ENCODE measurements around the gene DHTKD1.

The DHTKD1 gene, protein sequence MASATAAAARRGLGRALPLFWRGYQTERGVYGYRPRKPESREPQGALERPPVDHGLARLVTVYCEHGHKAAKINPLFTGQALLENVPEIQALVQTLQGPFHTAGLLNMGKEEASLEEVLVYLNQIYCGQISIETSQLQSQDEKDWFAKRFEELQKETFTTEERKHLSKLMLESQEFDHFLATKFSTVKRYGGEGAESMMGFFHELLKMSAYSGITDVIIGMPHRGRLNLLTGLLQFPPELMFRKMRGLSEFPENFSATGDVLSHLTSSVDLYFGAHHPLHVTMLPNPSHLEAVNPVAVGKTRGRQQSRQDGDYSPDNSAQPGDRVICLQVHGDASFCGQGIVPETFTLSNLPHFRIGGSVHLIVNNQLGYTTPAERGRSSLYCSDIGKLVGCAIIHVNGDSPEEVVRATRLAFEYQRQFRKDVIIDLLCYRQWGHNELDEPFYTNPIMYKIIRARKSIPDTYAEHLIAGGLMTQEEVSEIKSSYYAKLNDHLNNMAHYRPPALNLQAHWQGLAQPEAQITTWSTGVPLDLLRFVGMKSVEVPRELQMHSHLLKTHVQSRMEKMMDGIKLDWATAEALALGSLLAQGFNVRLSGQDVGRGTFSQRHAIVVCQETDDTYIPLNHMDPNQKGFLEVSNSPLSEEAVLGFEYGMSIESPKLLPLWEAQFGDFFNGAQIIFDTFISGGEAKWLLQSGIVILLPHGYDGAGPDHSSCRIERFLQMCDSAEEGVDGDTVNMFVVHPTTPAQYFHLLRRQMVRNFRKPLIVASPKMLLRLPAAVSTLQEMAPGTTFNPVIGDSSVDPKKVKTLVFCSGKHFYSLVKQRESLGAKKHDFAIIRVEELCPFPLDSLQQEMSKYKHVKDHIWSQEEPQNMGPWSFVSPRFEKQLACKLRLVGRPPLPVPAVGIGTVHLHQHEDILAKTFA

DNA sequence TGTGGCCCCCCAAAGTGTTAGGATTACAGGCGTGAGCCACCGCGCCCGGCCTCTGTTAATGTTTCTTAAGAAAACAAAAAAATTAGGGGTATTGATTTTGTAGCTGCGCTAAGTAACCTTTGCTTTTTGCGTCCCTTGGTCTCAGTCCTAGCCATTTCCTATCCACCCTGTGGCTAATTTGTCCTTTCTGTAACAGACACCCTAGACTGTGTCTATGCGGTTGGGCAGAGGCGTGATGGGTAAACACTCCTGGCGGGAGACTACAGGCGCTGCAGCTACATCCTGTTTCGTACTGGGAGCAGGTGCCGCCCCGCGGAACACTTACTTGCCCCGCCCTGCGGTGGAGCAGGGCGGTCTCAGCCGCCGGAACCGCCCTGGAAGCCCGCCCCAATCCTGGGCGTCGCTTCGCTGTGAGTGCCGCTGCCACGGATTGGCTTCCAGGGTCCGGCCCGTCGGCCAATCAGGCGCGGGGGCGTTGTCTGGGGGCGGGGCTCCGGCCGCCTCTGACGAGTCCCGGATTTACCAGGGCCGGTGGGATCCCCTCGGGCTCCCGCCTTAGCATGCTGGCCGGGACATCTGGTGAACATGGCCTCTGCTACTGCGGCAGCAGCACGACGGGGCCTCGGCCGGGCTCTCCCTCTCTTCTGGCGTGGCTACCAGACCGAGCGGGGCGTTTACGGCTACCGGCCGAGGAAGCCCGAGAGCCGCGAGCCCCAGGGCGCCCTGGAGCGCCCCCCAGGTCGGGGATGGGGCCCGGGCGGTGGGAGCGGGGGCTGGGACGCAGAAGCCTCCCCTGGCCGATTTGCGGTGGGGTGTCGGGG lies at the start of gene DHTKD1:
DHTKD1 (plus strand) TSS at position 506 of the 821 bp plus-strand sequence; CDS start at position 586, 80 bp downstream.
- peaks cover 7% of the 10 kb centered on the region for H3K27me3 Mint-ChIP-seq (ENCODE audit: low read depth, poor library complexity)
- H3K4me1 Mint-ChIP-seq, result peaks cover 13% of the 10 kb centered on the region
- TF ChIP-seq, protein P1, sequence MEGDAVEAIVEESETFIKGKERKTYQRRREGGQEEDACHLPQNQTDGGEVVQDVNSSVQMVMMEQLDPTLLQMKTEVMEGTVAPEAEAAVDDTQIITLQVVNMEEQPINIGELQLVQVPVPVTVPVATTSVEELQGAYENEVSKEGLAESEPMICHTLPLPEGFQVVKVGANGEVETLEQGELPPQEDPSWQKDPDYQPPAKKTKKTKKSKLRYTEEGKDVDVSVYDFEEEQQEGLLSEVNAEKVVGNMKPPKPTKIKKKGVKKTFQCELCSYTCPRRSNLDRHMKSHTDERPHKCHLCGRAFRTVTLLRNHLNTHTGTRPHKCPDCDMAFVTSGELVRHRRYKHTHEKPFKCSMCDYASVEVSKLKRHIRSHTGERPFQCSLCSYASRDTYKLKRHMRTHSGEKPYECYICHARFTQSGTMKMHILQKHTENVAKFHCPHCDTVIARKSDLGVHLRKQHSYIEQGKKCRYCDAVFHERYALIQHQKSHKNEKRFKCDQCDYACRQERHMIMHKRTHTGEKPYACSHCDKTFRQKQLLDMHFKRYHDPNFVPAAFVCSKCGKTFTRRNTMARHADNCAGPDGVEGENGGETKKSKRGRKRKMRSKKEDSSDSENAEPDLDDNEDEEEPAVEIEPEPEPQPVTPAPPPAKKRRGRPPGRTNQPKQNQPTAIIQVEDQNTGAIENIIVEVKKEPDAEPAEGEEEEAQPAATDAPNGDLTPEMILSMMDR (IDR thresholded peaks at IDR 0.05), result peak; percentile 25
- peaks cover 4% of the 10 kb centered on the region for H3K9me3 Mint-ChIP-seq
- peak within 1 kb of the TSS; percentile 92 for H3K27ac Mint-ChIP-seq
- peak within 1 kb of the TSS; percentile 84 for H3K4me3 Mint-ChIP-seq
- no peaks in the 10 kb centered on the region for H3K36me3 Mint-ChIP-seq (ENCODE audit: low read depth)
- DNase-seq, result peak; percentile 100

DNA sequence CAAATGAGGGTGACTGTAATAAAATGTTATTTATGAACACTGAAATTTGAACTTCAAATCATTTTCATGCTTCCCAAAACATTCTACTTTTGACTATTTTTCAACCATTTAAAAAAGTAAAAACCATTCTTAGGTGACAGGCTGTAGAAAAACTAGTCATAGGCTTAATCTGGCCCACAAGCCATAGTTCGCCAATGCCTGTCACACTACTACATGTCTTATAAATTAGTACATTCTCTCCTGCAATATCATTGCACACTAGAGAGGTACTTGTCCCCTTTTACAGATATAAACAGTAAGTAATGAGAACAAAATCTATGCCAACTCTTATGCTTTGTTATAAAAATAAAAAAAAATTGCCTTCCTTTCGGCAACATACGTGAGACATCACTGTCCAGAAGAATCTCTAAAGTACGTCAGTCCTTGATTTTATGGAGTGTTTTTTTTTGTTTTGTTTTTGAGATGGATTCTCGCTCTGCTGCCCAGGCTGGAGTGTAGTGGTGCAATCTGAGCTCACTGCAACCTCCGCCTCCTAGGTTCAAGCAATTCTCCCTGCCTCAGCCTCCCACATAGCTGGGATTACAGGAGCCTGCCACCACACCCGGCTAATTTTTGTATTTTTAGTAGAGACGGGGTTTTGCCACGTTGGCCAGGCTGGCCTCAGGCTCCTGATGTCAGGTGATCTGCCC lies 49.3 kb upstream of the DHTKD1 start:
- no peak for DNase-seq
- no peak overlapping the region for H3K27ac Mint-ChIP-seq
- H3K27me3 Mint-ChIP-seq (ENCODE audit: low read depth, poor library complexity), result no peaks in the 10 kb centered on the region
- no peak overlapping the region for H3K4me3 Mint-ChIP-seq
- H3K36me3 Mint-ChIP-seq (ENCODE audit: low read depth), result peaks cover 27% of the 10 kb centered on the region
- H3K4me1 Mint-ChIP-seq, result no peaks in the 10 kb centered on the region
- no peaks in the 10 kb centered on the region for H3K9me3 Mint-ChIP-seq
- TF ChIP-seq, protein P1 (IDR thresholded peaks at IDR 0.05), result no peak

DNA sequence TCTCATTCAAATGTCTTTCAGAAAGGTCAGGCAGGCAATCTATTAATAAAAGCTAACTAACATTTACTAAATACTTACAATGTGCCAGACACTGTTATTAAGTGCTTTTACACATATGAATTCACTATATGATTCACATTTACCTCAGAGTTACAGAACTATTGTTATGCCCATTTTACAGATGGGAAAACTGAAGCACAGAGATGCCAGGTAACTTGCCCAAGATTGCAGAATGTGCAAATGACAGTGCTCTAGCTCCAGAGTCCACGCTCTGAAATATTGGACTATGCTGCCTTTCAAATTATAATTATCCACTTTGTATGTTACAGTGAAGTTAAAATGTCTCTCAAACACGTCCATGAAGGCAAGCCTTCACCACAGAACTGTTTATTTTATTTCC lies 48.2 kb upstream of the DHTKD1 start:
- Mint-ChIP-seq H3K36me3 (ENCODE audit: low read depth) (peaks cover 23% of the 10 kb centered on the region), H3K27ac (no peak overlapping the region), H3K4me3 (no peak overlapping the region), H3K4me1 (no peaks in the 10 kb centered on the region), H3K27me3 (ENCODE audit: low read depth, poor library complexity) (no peaks in the 10 kb centered on the region), H3K9me3 (no peaks in the 10 kb centered on the region)
- no peak for DNase-seq
- TF ChIP-seq, protein P1 (IDR thresholded peaks at IDR 0.05), result no peak

DNA sequence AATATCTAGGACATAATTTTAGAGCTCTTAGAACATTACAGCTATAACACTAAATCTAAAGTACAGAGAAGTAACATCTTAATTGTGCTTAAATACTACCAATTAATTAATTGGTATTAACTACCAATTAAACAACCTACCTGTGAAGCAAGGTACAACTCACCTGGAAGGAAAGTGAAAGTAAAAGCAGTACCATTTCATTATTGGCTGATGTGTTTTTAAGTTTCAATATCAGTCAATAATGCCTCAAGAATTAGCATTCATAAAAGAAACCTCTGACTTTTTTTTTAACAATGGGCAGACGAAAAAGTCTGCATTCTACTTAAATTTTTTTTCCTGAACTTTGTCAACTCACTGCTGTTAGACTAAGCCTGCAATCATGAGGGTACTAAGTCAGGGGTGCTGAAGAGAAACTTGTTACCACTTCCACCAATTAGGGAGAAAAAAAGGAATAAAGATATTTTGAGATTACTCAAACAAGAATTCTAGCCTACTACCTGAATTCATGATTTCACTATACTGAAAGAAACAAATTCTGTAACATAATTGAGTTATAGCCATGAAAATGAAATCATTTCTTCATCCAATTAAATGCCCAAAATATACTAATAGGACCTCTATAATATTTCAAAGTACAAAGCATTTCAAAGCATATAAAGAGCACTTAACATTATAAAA lies 46.0 kb upstream of the DHTKD1 start:
- DNase-seq, result no peak
- no peak overlapping the region for H3K27ac Mint-ChIP-seq
- H3K27me3 Mint-ChIP-seq (ENCODE audit: low read depth, poor library complexity), result no peaks in the 10 kb centered on the region
- no peaks in the 10 kb centered on the region for H3K9me3 Mint-ChIP-seq
- TF ChIP-seq, protein P1 (IDR thresholded peaks at IDR 0.05), result no peak
- H3K4me1 Mint-ChIP-seq, result no peaks in the 10 kb centered on the region
- H3K4me3 Mint-ChIP-seq, result no peak overlapping the region
- peaks cover 36% of the 10 kb centered on the region for H3K36me3 Mint-ChIP-seq (ENCODE audit: low read depth)

DNA sequence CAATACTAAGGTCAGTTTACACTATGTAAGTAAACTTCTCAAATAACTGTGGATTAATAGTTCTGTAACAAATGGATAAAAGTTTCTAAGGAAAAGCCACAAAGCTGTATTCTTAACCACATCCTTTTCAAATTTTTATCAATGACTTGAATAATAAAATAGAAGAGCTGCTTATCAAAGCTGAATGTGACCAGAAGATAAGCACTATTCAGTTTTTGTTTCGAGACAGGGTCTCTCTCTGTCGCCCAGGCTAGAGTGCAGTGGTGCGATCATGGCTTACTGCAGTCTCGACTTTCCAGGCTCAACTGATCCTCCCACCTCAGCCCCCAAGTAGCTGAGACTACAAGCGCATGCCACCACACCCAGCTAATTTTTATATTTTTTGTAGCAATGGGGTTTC lies 43.2 kb upstream of the DHTKD1 start:
- TF ChIP-seq, protein P1 (IDR thresholded peaks at IDR 0.05), result no peak
- DNase-seq, result no peak
- Mint-ChIP-seq H3K9me3 (no peaks in the 10 kb centered on the region), H3K4me3 (no peak overlapping the region), H3K36me3 (ENCODE audit: low read depth) (peaks cover 54% of the 10 kb centered on the region), H3K27me3 (ENCODE audit: low read depth, poor library complexity) (no peaks in the 10 kb centered on the region), H3K27ac (no peak overlapping the region), H3K4me1 (no peaks in the 10 kb centered on the region)
